Spleen (tissue), 11 donors: ENCODE measurements around the gene EXPH5. TPM values are rescaled to one million over a fixed set of nuclear protein-coding genes. Genes with fewer than 3 reads are reported as not detected.

ENCODE experiments used
- DNase-seq: peaks from one replicate; pipeline ENCODE4 v3.0.0-alpha.2; 2020
- H3K27ac ChIP-seq, 8 donors: fragments of 200-600 bp; sonication (generic) in 7 of 8; 1 replicate in 4 of 8; 2 replicates in 4 of 8; pipeline versions ENCODE4 v1.5.0 to v1.8.0; 2016 to 2021; ENCODE audit warnings: inconsistent platforms in 4 of 8, mild to moderate bottlenecking in 4 of 8, moderate library complexity in 1 of 8
- H3K27me3 ChIP-seq, 7 donors: fragments of 200-600 bp; sonication (generic) in 6 of 7; replicated peaks in 1 of 7; 1 replicate in 4 of 7; 2 replicates in 3 of 7; pipeline versions ENCODE4 v1.5.0 to v1.8.0; 2016 to 2021; ENCODE audit warnings: inconsistent platforms in 3 of 7, mild to moderate bottlenecking in 1 of 7
- H3K36me3 ChIP-seq, 6 donors: fragments of 200-600 bp; sonication (generic) in 5 of 6; 1 replicate in 4 of 6; 2 replicates in 2 of 6; pipeline versions ENCODE4 v1.5.0 to v1.8.0; 2016 to 2021; ENCODE audit warnings: inconsistent platforms in 2 of 6
- H3K4me1 ChIP-seq, 6 donors: fragments of 200-600 bp; sonication (generic) in 5 of 6; 1 replicate in 3 of 6; 2 replicates in 3 of 6; pipeline versions ENCODE4 v1.5.0 to v1.8.0; 2016 to 2021; ENCODE audit warnings: inconsistent platforms in 3 of 6
- H3K4me3 ChIP-seq, 8 donors: fragments of 200-600 bp; sonication (generic) in 7 of 8; 1 replicate in 4 of 8; 2 replicates in 4 of 8; pipeline versions ENCODE4 v1.5.0 to v1.8.0; 2016 to 2021; ENCODE audit warnings: inconsistent platforms in 4 of 8, mild to moderate bottlenecking in 4 of 8, moderate library complexity in 2 of 8
- H3K9me3 ChIP-seq, 8 donors: fragments of 200-600 bp; sonication (generic) in 7 of 8; 1 replicate in 4 of 8; 2 replicates in 4 of 8; pipeline versions ENCODE4 v1.5.0 to v1.8.0; 2016 to 2021; ENCODE audit warnings: inconsistent platforms in 4 of 8
- CTCF ChIP-seq, 11 experiments: fragments of 200-600 bp in 7 of 11; fragments of 450-650 bp in 4 of 11; sonication (generic) in 4 of 11; IDR thresholded peaks in 8 of 11; conservative IDR thresholded peaks in 3 of 11; 1 replicate in 7 of 11; 2 replicates in 4 of 11; pipeline versions ENCODE4 v1.4.0 to v1.8.0; 2016 to 2021; ENCODE audit warnings: antibody characterized with exemption in 11 of 11, inconsistent platforms in 4 of 11, mild to moderate bottlenecking in 1 of 11
- POLR2A ChIP-seq, 3 donors: fragments of 450-650 bp; IDR thresholded peaks; one replicate each; pipeline ENCODE4 v1.5.1; 2017; ENCODE audit warnings: antibody characterized with exemption in 3 of 3, mild to moderate bottlenecking in 1 of 3
- POLR2AphosphoS5 ChIP-seq, 3 donors: sonication (generic); formaldehyde crosslinking; IDR thresholded peaks; one replicate each; pipeline ENCODE4 v1.5.1; 2017; ENCODE audit warnings: antibody characterized with exemption in 3 of 3
- WGBS, 5 donors: extraction: QIAGEN DNeasy Blood & Tissue Kit in 3 of 5; methylation state at CpG; one replicate each; pipeline versions ENCODE4 v1.1.5 to v1.1.7; 2013 to 2018; 5-methylcytosine and 5-hydroxymethylcytosine counted together
- intact Hi-C: fragments of 100-400 bp; cut with DNase I; formaldehyde crosslinking; loops from one replicate; pipeline ENCODE4 v1.15.0; 2023; ENCODE audit warnings: low total_unique reads
- polyA plus RNA-seq, 3 donors: library from polyadenylated mRNA; stranded (reverse); fragments of 200-250 nt; gene quantifications; one replicate each; pipeline ENCODE4 v1.2.1, GENCODE V29; 2013
- total RNA-seq, 7 donors: library from RNA; depleted of rRNA in 3 of 7; stranded (reverse); fragments of >200 nt in 3 of 7; fragmentation: NEBNext Ultra II Directional in 4 of 7; extraction: Animal tissue kit (Norgen Biotek cat#: 25700) in 4 of 7; gene quantifications; one replicate each; pipeline versions ENCODE4 v1.1.0 to v1.2.1, GENCODE V29; 2016 to 2021
- donor health status: healthy with polysubstance abuse.
- donor health status: DM: no; HTN: no; CAD: no; lungs with moderate emphysema.
- donor health status: DM: no; HTN: no; CAD: no.
- donor health status: Bipolar disorder and iron deficiency.
- donor health status: healthy.
- donor health status: DM: no; HTN: no; CAD: no.
- donor health status: DM: yes; HTN: yes; CAD: no.

Gene EXPH5
- total and polyA plus RNA-seq, 10 donors, result 0.05 to 1.9 (median 0.77) TPM

GRCh38 chr11:108486828-108487227 lies 106.7 kb downstream of the EXPH5 start:
- Histone ChIP-seq H3K4me1 (no peaks in the 10 kb centered on the region), H3K27ac (no peak overlapping the region), H3K4me3 (no peak overlapping the region), H3K27me3 (no peaks in the 10 kb centered on the region), H3K36me3 (peaks cover 0 to 90% (median 49%) of the 10 kb centered on the region in 6 donors), H3K9me3 (no peaks in the 10 kb centered on the region)
- WGBS, 5 donors, result 90 to 97% (median 96%) methylated on average over 3 of the region's 3 CpGs
- no peak for TF ChIP-seq CTCF (IDR thresholded peaks at IDR 0.05 in 8 of 11, conservative IDR thresholded peaks at IDR 0.05 in 3 of 11)
- TF ChIP-seq POLR2A (IDR thresholded peaks at IDR 0.05), result no peak
- TF ChIP-seq POLR2AphosphoS5 (IDR thresholded peaks at IDR 0.05), result no peak
- no peak for DNase-seq
- intact Hi-C loops, result no loop called here

DNA sequence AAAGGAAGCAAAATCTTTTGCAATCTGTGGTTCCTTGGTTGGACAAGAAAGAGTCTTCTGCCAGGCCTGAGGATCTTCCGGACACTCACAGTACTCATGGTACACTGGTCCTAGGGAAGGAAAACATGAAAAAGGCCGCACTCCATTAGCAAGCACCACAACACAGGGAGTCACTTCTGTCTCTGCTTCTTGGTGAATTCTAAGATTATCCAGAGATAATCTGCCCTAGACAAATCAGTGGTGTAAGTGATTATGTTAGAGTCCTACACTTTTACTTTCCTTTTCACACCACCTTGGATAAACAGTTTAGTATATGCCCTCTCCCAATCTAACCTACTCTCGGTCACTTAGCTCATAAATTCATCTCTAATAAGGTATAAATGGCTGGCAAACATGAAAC lies 107.2 kb downstream of the EXPH5 start:
- Histone ChIP-seq H3K27ac (no peak overlapping the region), H3K36me3 (peaks cover 3 to 95% (median 52%) of the 10 kb centered on the region in 6 donors), H3K9me3 (no peaks in the 10 kb centered on the region), H3K4me1 (no peaks in the 10 kb centered on the region), H3K4me3 (no peak overlapping the region), H3K27me3 (no peaks in the 10 kb centered on the region)
- intact Hi-C loops, result no loop called here
- WGBS, 5 donors, result 95 to 99% (median 97%) methylated on average over 3 of the region's 3 CpGs
- no peak for DNase-seq
- TF ChIP-seq POLR2AphosphoS5 (IDR thresholded peaks at IDR 0.05), result no peak
- no peak for TF ChIP-seq POLR2A (IDR thresholded peaks at IDR 0.05)
- no peak for TF ChIP-seq CTCF (IDR thresholded peaks at IDR 0.05 in 8 of 11, conservative IDR thresholded peaks at IDR 0.05 in 3 of 11)

DNA sequence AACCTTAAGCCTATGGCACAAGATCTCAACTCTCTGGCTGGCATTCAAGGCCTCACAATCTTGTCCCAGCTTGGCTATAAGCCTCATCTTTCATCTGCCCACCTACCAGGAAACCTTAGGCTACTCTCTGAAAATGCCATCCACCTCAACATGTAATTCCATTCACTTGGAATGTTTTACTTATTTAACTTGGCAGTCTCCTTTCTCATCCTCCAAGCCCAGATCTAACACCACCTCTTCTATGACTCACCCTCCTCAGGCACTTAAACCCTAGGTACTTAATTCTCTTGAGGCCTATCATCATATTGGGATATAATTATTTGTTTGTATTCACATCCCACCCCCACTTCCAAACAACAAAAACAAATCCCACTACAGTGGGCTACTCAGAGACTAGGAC lies 110.4 kb downstream of the EXPH5 start:
- DNase-seq, result no peak
- peaks cover 3 to 91% (median 41%) of the 10 kb centered on the region in 6 donors for H3K36me3 ChIP-seq
- TF ChIP-seq CTCF (IDR thresholded peaks at IDR 0.05 in 8 of 11, conservative IDR thresholded peaks at IDR 0.05 in 3 of 11), result no peak
- TF ChIP-seq POLR2AphosphoS5 (IDR thresholded peaks at IDR 0.05), result no peak
- no peak for TF ChIP-seq POLR2A (IDR thresholded peaks at IDR 0.05)
- intact Hi-C loops, result no loop called here
- H3K9me3 ChIP-seq, result no peaks in the 10 kb centered on the region
- H3K4me1 ChIP-seq, result no peaks in the 10 kb centered on the region
- H3K27ac ChIP-seq, result no peak overlapping the region
- H3K4me3 ChIP-seq, result no peak overlapping the region
- H3K27me3 ChIP-seq, result no peaks in the 10 kb centered on the region

DNA sequence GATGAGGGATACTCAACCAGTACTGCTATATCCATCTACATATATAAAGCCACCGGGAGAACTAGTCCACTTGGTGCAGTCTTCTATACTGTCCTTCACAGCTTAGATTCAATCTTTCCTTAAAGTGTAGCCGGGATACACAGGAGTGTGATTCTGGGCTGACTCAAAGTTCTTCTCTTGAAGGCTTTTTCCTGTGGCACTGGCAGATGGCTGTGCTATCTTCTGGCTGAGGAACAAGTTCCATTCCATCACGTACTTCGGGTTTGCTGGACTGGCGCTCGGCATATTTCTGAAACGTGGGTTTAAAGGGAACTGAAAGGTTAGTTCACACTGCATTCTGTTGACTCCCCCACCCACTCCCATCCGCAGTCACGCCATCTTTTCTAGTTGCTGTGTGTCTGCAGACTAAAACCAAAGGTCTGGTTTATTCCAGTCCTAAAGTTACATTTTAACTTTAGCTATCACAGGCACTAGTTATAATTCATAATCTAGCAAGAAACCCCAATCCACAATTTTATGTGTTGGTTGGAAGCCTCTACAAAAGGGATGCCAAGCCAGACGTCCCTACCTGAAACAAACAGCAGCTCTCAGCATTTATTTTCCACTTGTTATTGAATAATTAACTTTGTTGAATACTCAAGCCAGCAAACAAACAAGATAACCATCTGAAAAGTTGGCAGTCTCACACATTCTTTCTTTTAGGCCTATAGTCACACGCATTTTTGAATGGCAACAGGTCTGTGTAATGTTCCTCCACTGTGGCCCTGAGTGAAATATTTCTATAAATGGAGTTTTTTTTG lies 118.7 kb downstream of the EXPH5 start:
- no peak overlapping the region for H3K27ac ChIP-seq
- TF ChIP-seq POLR2A (IDR thresholded peaks at IDR 0.05), result no peak

More for the DNA sequence above, 118.7 kb downstream of the EXPH5 start:
- no peaks in the 10 kb centered on the region for H3K9me3 ChIP-seq
- 91 to 96% (median 93%) methylated on average over 11 of the region's 11 CpGs for WGBS, 5 donors
- intact Hi-C loops, result no loop called here
- no peak for DNase-seq
- H3K4me3 ChIP-seq, result no peak overlapping the region
- H3K4me1 ChIP-seq, result no peaks in the 10 kb centered on the region
- H3K36me3 ChIP-seq, result peaks cover 3 to 62% (median 22%) of the 10 kb centered on the region in 6 donors
- H3K27me3 ChIP-seq, result no peaks in the 10 kb centered on the region
